Transverse colon (tissue), 4 donors: Measurements from ENCODE around the gene BACH2.

Experiments used
- EP300 ChIP-seq: sonication (generic); formaldehyde crosslinking; IDR thresholded peaks from one replicate; pipeline ENCODE4 v1.6.1; 2017; ENCODE audit warnings: antibody characterized with exemption, low read depth
- POLR2A ChIP-seq: fragments of 450-650 bp; IDR thresholded peaks from one replicate; pipeline ENCODE4 v1.6.1; 2016; ENCODE audit warnings: antibody characterized with exemption, mild to moderate bottlenecking, moderate library complexity
- POLR2AphosphoS5 ChIP-seq, 3 donors: sonication (generic); formaldehyde crosslinking; IDR thresholded peaks; one replicate each; pipeline ENCODE4 v1.6.1; 2016; ENCODE audit warnings: antibody characterized with exemption in 3 of 3
- TF ChIP-seq, protein P1 (sequence below), 5 experiments: fragments of 200-600 bp in 3 of 5; fragments of 450-650 bp in 2 of 5; sonication (generic) in 3 of 5; IDR thresholded peaks; 1 replicate in 2 of 5; 2 replicates in 3 of 5; pipeline ENCODE4 v1.5.1; 2016 to 2017; ENCODE audit warnings: antibody characterized with exemption in 5 of 5, inconsistent platforms in 3 of 5, mild to moderate bottlenecking in 2 of 5, moderate library complexity in 1 of 5

DNA sequence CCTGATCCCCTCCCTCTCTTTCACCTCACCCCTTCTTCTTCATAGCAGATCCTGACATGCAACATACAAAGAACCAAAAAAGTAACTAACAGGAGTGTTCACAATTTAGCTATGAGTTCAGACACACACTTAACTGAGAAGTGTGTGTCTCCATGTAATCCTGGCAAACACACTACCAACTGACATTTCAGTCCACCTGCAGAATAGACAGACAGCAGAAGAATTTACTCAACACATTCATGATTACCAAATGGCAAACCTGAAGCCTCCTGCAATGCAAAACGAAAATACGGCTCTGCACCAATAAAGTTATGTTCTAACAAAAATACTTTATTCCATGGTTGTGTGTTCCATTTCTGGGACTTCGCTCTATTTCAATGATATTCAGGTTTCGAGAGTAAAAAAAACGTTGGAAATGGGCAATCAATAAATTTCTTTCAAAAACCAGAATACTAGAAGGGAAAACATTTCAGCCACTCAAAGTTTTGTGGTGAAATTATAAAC lies 2.6 kb downstream of the BACH2 start:
- TF ChIP-seq, protein P1, sequence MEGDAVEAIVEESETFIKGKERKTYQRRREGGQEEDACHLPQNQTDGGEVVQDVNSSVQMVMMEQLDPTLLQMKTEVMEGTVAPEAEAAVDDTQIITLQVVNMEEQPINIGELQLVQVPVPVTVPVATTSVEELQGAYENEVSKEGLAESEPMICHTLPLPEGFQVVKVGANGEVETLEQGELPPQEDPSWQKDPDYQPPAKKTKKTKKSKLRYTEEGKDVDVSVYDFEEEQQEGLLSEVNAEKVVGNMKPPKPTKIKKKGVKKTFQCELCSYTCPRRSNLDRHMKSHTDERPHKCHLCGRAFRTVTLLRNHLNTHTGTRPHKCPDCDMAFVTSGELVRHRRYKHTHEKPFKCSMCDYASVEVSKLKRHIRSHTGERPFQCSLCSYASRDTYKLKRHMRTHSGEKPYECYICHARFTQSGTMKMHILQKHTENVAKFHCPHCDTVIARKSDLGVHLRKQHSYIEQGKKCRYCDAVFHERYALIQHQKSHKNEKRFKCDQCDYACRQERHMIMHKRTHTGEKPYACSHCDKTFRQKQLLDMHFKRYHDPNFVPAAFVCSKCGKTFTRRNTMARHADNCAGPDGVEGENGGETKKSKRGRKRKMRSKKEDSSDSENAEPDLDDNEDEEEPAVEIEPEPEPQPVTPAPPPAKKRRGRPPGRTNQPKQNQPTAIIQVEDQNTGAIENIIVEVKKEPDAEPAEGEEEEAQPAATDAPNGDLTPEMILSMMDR (IDR thresholded peaks at IDR 0.05) = no peak
- TF ChIP-seq POLR2AphosphoS5 (IDR thresholded peaks at IDR 0.05) = no peak
- no peak for TF ChIP-seq EP300
- no peak for TF ChIP-seq POLR2A
